Astrocyte (in vitro differentiated cells and primary cell): Measurements from ENCODE around the gene GJC3. TPM values are rescaled to one million over a fixed set of nuclear protein-coding genes. Genes with fewer than 3 reads are reported as not detected.

ENCODE experiments used
- DNase-seq: peaks from one replicate; pipeline ENCODE4 v3.0.0-alpha.2; 2010; ENCODE audit warnings: low read depth
- FAIRE-seq: peaks from 2 replicates; lab custom pipeline; 2011; peaks lifted over from hg19 to GRCh38; lab: Jason Lieb, UNC
- H2AFZ ChIP-seq: 2 replicates; pipeline ENCODE4 v1.6.0; 2012; ENCODE audit warnings: low read depth, low read length, inconsistent platforms
- H3K27ac ChIP-seq: 2 replicates; pipeline ENCODE4 v1.5.1; 2011; ENCODE audit warnings: low read depth, low read length, inconsistent platforms
- H3K27me3 ChIP-seq: 2 replicates; pipeline ENCODE4 v1.6.0; 2011; ENCODE audit warnings: low read length, inconsistent platforms; ENCODE audit not compliant: insufficient read depth
- H3K36me3 ChIP-seq: 2 replicates; pipeline ENCODE4 v1.5.1; 2011; ENCODE audit warnings: low read length, inconsistent platforms; ENCODE audit not compliant: insufficient read depth
- H3K4me1 ChIP-seq: 2 replicates; pipeline ENCODE4 v1.5.1; 2011; ENCODE audit warnings: low read length, inconsistent platforms; ENCODE audit not compliant: insufficient read depth
- H3K4me2 ChIP-seq: 2 replicates; pipeline ENCODE4 v1.6.0; 2012; ENCODE audit warnings: low read length, inconsistent platforms
- H3K4me3 ChIP-seq: 2 replicates; pipeline ENCODE4 v1.5.1; 2011; ENCODE audit warnings: low read depth, mild to moderate bottlenecking, low read length, inconsistent platforms; ENCODE audit not compliant: insufficient read depth
- H3K79me2 ChIP-seq: 2 replicates; pipeline ENCODE4 v1.6.0; 2012; ENCODE audit warnings: mild to moderate bottlenecking, low read length, inconsistent platforms; ENCODE audit not compliant: insufficient read depth
- H3K9ac ChIP-seq: 2 replicates; pipeline ENCODE4 v1.6.0; 2012; ENCODE audit warnings: mild to moderate bottlenecking, low read length, inconsistent platforms
- H3K9me3 ChIP-seq: 2 replicates; pipeline ENCODE4 v1.5.1; 2012; ENCODE audit warnings: low read depth, mild to moderate bottlenecking, low read length, inconsistent platforms; ENCODE audit not compliant: insufficient read depth
- H4K20me1 ChIP-seq: 2 replicates; pipeline ENCODE4 v1.6.0; 2012; ENCODE audit warnings: low read length, inconsistent platforms; ENCODE audit not compliant: insufficient read depth
- H3K27ac Mint-ChIP-seq: one replicate; pipeline ENCODE4 v1.8.0; 2021; ENCODE audit warnings: mild to moderate bottlenecking, mixed read lengths; ENCODE audit not compliant: unreplicated experiment
- H3K27me3 Mint-ChIP-seq: one replicate; pipeline ENCODE4 v1.8.0; 2021; ENCODE audit warnings: low read depth, mixed read lengths; ENCODE audit not compliant: unreplicated experiment
- H3K36me3 Mint-ChIP-seq: one replicate; pipeline ENCODE4 v1.8.0; 2021; ENCODE audit warnings: low read depth, mixed read lengths; ENCODE audit not compliant: unreplicated experiment
- H3K4me1 Mint-ChIP-seq: one replicate; pipeline ENCODE4 v1.8.0; 2021; ENCODE audit warnings: low read depth, mixed read lengths; ENCODE audit not compliant: unreplicated experiment
- H3K4me3 Mint-ChIP-seq: one replicate; pipeline ENCODE4 v1.8.0; 2021; ENCODE audit warnings: mild to moderate bottlenecking, moderate library complexity, mixed read lengths; ENCODE audit not compliant: unreplicated experiment
- H3K9me3 Mint-ChIP-seq: one replicate; pipeline ENCODE4 v1.8.0; 2021; ENCODE audit warnings: mild to moderate bottlenecking, mixed read lengths; ENCODE audit not compliant: unreplicated experiment
- CTCF ChIP-seq: IDR thresholded peaks from 2 replicates; pipeline ENCODE4 v1.5.1; 2011; ENCODE audit warnings: low read depth, mild to moderate bottlenecking, inconsistent platforms, low read length, moderate library complexity; ENCODE audit not compliant: insufficient read depth
- EZH2 ChIP-seq: IDR thresholded peaks from 2 replicates; pipeline ENCODE4 v1.6.1; 2012; ENCODE audit warnings: mild to moderate bottlenecking, low read length, inconsistent platforms; ENCODE audit not compliant: insufficient read depth
- total RNA-seq: library from RNA; stranded (reverse); gene quantifications from 2 replicates; pipeline ENCODE4 v1.2.1, GENCODE V29; 2021

The GJC3 gene
- total RNA-seq, 1 donor from 2014 or later: not detected

DNA sequence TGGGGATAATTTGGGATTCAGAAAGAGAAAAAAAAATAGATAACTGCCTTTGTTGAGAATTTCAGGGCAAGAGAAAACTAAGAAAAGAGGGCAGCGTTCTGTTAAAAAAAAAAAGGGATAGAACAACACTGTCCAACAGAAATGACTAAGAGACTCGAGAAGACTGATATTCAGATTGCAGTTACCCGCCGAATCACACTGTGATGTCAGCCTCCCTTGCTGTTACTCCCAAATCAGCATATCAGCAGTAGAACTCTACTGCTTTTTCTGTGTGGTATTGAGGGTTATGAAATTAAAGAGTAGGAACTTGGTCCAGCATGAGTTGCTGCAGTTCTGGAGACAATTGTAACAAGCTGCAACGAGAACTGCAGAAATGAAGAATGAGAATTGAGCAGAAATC is 1.9 kb downstream of the GJC3 start:
- H3K27me3 Mint-ChIP-seq: peaks cover 20% of the 10 kb centered on the region
- no peaks in the 10 kb centered on the region for H3K36me3 Mint-ChIP-seq
- no peaks in the 10 kb centered on the region for H3K9me3 ChIP-seq
- no peak for FAIRE-seq
- H3K27ac Mint-ChIP-seq: no peak overlapping the region
- no peaks in the 10 kb centered on the region for H3K79me2 ChIP-seq
- H3K9ac ChIP-seq: no peak overlapping the region
- no peak overlapping the region for H3K4me2 ChIP-seq
- peaks cover 14% of the 10 kb centered on the region for H3K27me3 ChIP-seq
- no peak overlapping the region for H3K4me3 Mint-ChIP-seq
- H4K20me1 ChIP-seq: no peaks in the 10 kb centered on the region
- H3K4me3 ChIP-seq: no peak overlapping the region
- no peak overlapping the region for H2AFZ ChIP-seq
- no peaks in the 10 kb centered on the region for H3K36me3 ChIP-seq
- no peak for TF ChIP-seq EZH2
- no peak for TF ChIP-seq CTCF
- H3K4me1 ChIP-seq: no peaks in the 10 kb centered on the region
- peaks cover 2% of the 10 kb centered on the region for H3K4me1 Mint-ChIP-seq
- H3K9me3 Mint-ChIP-seq: no peaks in the 10 kb centered on the region
- H3K27ac ChIP-seq: no peak overlapping the region
- DNase-seq: no peak

GRCh38 chr7:99926321-99926720 is 3.1 kb downstream of the GJC3 start:
- no peak for DNase-seq

More at GRCh38 chr7:99926321-99926720, 3.1 kb downstream of the GJC3 start:
- H3K4me1 ChIP-seq: no peaks in the 10 kb centered on the region
- peaks cover 2% of the 10 kb centered on the region for H3K9me3 Mint-ChIP-seq
- no peaks in the 10 kb centered on the region for H3K36me3 ChIP-seq
- H3K27me3 ChIP-seq: peaks cover 5% of the 10 kb centered on the region
- H3K4me2 ChIP-seq: no peak overlapping the region
- no peaks in the 10 kb centered on the region for H3K9me3 ChIP-seq
- peaks cover 18% of the 10 kb centered on the region for H3K27me3 Mint-ChIP-seq
- no peaks in the 10 kb centered on the region for H3K79me2 ChIP-seq
- H4K20me1 ChIP-seq: no peaks in the 10 kb centered on the region
- H3K4me3 ChIP-seq: no peak overlapping the region
- peaks cover 2% of the 10 kb centered on the region for H3K4me1 Mint-ChIP-seq
- no peak overlapping the region for H3K4me3 Mint-ChIP-seq
- FAIRE-seq: no peak
- H3K27ac ChIP-seq: no peak overlapping the region
- TF ChIP-seq EZH2 (no peak), CTCF (no peak)
- H3K9ac ChIP-seq: no peak overlapping the region
- H3K27ac Mint-ChIP-seq: no peak overlapping the region
- peaks cover 1% of the 10 kb centered on the region for H3K36me3 Mint-ChIP-seq
- H2AFZ ChIP-seq: no peak overlapping the region
